CD4-positive, alpha-beta T cell treated with Interleukin-4 for 1 hour (primary cell): ENCODE data around the gene DNASE1L1.

Experiments used
- DNase-seq, 2 donors: peaks; one replicate each; pipeline ENCODE4 v3.0.0-alpha.2; 2020 to 2022

DNASE1L1 gene

DNA sequence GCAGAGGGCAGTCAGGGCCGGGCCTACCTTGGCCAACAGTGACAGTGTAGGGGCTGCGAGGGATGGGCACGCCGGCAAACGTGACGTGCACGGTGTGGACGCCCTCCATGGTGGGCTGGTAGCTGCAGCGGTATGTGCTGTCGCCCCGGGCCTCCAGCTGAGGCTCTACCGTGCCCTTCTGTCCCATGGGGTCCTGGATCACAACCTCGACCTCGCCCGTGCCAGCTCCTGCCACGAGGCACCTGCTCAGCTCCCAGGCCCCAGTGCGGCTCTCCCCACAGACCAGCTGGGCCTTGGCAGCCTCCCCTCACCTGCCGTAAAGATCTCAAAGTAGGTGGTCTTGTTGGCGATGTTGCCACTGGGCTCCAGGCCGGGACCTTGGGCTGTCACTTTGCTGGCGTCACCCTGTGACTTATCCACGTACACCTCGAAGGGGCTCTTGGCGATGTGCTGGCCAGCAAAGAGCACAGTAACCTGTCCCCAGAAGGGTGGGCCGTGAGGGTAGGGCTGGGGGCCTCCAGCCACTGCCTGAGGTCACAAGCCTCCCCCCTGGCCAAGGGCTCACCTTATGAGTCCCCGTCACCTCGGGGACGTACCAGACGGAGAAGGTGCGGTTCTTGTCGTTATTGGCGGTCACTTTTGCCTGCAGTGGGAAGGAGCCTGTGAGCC, 42.9 kb downstream of the DNASE1L1 start:
- DNase-seq: no peak

DNA sequence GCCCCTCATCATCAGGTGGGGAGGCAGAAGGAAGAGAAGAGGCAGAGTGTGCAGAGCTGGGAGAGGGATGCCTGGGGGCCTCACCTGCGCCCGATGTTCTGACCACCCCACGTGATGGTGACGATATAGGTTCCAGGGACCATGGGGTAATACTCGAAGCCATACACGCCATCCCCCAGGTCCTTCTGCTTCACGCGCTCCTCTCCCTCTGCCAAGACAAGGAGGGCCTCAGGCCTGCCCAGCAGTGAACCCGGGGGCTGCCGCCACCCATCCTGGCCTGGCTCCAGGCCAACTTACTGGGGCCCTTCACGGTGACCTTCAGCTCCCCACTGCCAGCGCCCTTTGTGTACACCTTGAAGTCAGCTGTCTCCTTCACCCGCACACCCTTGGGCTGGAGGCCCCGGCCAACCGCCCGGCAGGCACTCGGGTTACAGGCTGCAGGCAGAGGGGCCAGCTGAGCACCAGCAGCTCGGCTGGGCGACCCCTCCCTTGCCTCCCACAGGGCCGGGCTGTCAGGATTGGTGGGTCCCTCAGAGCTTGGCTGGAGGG, 43.9 kb downstream of the DNASE1L1 start:
- DNase-seq: no peak

DNA sequence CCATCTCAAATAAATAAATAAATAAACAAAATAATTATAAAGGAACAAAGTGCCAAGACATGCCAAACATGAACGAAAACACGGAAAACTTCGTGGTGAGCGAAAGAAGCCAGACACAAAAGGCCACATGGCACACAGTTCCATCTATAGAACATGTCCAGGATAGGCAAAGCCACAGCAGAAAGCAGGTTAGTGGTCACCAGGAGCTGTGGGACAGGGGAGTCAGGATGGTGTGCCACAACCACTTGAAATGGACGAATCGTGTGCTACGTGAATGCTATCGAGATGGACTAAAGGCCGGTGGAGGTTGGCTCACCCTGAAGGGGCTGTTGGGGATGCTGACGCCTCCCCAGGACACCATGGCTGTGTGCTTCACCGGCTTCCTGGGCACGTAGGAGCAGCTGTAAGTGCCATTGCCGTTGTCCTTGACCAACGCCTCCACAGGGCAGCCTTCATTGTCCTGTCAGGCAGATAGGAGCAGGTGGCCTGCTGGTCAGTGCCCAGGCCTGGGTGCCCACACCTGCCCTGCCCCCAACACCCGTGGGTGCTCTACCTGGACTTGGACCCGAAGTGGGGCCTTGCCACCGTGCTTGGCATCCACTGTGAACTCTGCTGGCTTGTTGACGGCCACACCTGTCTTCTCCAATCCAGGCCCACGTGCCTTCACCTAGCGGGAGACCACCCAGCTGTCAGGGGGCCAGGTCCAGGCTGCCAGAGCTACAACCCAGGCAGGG, 45.2 kb downstream of the DNASE1L1 start:
- no peak for DNase-seq

DNA sequence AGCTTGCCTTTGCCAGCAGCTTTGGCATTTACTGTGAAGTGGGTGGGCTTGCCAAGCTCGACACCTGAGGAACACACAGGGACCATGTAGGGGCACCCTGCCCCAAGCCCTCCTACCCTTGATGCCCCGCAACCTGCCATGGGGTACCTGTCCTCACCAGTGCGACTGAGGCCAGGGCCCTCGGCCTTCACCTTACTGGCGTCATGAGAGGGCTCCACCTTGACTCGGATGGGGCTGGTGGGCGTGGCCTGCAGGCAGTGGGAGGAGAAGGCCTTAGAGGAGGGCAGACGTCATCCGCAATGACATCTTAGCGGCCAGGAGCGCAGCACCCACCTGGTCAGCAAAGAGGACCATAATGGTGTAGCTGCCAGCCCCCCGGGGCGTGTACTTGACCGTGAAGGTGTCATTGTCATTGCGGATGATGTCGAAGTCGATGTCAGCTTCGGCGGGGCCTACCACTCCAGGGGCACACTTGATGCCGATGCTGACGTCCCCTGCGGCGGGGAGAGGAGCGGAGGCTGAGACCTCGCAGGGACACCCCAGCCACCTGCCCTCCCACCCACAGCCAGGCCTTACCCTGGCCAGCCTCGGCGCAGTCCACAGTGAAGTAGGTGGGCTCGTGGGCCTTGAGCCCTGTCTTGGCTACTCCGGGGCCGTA, 46.8 kb downstream of the DNASE1L1 start:
- DNase-seq: no peak

DNA sequence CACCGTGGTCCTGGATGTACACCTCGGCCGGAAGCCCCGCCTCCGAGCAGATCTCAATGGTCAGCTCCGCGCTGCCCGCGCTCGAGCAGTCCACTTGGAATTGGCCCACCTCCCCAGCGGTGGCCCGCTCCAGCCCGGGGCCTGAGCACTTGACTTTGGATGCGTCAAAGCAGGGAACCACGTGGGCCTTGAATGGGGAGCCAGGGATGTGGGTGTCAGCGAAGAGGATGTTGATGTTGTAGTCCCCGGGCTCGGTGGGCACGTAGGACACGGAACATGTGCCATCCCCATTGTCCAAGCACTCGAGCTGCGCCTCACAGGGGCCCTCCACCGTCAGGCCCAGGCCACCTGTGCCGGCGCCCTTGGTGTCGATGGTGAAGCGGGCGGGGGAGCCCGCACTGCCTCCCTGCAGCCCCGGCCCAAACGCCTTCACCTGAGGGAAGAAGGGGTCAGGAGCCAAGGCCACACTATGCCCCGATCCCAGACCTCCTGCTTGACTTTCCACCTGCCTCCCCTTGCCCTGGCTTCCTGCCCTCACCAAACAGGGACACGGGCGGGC, 48.8 kb downstream of the DNASE1L1 start:
- no peak for DNase-seq

DNA sequence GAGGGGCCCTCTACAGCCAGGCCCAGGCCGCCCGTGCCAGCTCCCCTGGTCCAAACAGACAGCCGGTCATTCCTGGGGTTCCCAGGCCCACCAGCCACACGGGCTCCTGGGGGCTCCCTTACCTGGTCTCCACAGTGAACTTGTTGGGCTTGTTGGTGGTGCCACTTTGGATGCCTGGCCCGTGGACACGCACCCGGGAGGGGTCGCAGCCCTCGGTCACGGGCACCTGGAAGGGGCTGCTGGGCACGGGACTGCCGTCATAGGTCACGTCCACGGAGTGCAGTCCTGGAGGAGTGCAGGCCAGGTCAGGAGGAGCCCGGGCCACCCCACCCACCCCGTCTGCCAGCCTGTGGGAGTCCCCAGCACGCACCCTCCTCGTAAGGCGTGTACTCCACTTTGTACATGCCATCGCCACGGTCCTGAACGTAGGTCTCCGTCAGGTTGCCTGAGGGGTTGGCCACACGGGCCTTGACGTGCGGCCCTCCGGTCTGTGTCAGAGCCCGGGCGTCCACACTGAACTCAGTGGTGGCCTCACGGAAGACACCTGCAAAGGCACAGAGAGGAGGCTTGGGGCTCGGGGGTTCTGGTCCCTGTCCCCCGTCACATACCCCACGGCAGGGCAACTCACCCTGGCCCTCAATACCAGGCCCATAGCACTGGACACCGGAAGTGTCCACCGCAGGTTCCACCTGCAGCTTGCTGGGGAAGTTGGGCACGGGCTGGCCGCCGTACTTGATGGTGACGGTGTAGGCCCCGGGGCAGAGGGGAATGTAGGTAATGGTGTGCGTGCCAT, 49.5 kb downstream of the DNASE1L1 start:
- no peak for DNase-seq

DNA sequence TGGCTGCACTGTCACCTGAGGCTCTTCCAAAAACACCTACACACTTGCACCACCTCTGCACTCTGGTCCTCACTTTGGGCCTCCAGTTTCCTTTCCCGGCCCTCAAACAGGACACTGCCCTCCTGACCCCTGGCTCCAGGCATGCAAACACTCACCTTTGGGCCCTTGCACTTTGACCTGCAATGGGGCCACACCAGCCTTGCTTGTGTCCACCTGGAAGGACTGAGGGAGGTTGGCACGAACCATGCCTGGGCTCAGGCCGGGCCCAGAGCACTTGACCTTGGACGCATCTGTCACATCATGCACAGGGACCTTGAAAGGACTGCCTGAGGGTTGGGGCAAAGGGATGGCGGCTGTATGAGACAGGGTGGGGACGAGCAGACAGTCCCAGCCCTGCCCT, 50.2 kb downstream of the DNASE1L1 start:
- DNase-seq: no peak

DNA sequence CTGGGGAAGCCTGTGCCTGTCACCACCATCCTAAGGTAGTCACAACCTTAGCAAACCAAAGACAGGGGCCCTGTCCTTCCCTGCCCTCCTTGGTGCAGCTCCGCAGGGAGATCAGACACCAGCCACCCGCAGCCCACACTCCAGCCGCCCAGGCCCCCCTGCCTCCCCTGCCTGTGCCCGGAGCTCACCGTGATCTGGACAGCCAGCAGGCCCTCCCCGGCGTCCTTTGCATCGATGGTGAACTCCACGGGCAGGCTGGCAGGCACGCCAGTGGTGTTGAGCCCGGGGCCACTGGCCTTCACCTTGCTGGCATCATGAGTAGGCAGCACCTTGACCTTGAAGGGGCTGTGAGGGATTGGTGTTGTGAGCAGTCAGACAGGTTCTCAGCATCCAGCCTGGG, 51.0 kb downstream of the DNASE1L1 start:
- DNase-seq: no peak

DNA sequence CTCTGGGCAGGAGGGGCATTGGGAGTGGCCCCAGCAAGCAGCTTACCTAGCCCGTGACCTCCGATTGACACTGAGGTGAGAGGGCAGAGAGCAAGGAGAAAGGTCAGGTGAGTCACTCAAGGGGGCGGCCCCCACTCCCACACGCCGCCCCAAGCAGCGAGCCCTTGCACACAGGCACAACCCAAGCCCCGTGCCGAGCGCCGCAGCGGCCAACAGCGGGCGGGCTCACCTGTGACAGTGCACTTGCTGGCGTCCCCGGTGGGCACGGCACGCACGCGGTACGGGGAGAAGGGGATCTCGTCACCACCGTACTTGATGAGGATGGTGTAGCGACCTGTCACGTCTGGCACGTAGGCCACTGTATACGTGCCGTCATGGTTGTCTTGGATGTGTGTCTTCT, 51.8 kb downstream of the DNASE1L1 start:
- peak in 1 of 2 donors; percentile 2 for DNase-seq

DNA sequence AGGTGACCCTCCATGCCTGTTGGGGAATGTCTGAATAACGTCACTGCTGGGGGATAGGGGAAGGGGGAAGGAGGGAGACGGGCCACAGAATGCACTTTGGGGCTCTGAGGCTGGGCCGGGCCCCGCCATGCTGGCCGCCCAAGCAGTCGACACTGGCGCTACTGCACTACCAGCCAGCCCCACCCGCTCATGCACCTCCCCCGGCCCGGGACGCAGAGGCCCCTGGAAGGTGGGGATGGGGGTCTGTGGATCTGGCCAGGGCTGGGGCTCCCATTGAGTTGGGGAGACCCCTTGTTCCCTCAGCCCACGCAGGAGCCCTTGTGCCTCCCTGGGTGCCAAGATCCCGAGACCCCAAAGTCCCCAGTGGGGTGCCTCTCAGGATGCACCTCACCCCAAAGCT, 52.5 kb downstream of the DNASE1L1 start:
- DNase-seq: peak in 1 of 2 donors; percentile 0

DNA sequence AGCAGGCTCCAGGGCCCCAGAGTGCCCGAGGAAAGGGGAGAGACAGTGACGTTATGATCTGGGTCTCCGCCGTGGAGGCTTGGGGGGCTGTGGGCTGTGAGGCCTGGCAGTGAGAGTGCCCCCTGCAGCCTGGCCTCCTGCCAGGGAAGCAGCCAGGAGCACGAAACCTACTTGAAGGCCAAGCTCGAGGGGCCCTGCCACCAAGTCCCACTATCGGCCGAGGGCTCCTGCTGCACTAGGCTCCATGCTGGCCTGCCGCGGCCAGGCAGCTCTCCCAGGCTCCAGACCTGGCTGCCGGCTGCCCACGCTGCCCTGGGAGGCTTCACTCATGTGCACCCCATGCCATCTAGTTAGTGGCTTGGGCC, 53.3 kb downstream of the DNASE1L1 start:
- no peak for DNase-seq

DNA sequence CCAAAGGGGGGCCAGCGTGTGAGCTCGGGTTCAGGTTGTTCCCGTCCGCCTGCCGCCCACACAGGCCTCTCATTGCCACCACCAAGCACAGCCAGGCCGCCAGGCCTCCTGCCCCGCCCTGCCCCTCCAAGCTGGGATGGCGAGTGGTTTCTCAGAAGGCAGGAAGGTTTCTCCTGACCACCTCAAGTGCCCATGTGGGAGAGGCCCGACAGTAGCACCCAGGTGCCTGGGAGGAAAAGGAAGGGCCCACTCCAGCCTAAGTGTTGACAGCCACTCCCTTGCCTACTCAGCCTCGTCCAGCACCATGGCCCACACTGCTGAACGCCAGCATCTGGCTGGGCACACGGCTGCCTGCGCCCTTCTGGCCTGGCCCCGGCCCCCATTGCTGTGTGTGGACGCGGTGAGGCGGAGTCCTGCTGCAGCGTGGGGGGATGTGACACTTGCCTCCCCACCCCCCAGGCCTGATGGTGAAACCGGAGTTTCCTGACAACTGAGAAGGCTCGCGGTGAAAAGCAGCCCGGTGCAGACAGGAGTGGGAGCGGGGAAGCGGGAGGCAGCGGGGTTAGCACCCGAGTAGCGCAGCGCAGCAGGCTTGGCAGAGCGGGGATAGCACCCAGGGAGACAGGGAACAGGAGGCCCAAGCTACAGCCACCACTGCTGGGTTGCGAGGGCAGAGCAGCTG, 53.8 kb downstream of the DNASE1L1 start:
- peak in 1 of 2 donors; percentile 8 for DNase-seq

DNA sequence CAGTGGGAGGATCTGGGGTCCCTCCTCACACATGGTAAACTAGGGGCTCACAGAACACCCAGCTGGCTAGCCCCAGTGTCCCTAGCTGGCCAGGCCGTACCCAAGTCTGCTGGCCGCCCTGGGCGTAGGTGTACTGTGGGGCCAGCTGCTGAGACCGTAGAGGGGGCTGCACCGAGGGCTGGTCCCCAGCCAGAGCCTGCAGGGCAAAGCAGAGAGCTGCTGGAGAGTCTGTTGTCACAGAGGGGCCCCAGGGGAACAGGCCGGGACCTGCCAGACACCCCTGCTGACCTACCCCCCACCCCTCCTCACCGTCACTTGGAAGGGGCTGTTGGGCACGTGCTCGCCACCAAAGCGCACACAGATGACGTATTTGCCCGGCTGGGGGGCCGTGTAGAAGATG, 54.5 kb downstream of the DNASE1L1 start:
- peak in 1 of 2 donors; percentile 4 for DNase-seq

DNA sequence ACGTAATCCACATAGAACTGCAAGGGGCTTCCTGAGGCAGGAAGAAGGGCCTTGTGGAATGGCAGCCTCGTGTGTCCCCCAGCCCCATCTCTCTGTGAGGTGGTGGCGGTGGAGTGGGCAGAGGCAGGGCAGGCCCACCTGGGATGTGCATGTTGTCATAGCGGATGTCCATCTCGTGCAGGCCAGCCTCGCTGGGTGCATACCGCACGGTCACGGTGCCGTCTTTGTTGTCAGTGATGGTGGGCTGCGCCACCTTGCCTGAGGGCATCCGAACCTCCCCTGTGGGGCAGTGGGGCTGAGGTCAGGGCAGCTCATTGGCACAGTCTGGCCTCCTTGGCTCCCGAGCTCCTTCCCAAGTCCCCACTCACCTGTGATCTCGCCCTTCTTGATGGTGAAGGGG, 55.0 kb downstream of the DNASE1L1 start:
- peak in 1 of 2 donors; percentile 0 for DNase-seq

DNA sequence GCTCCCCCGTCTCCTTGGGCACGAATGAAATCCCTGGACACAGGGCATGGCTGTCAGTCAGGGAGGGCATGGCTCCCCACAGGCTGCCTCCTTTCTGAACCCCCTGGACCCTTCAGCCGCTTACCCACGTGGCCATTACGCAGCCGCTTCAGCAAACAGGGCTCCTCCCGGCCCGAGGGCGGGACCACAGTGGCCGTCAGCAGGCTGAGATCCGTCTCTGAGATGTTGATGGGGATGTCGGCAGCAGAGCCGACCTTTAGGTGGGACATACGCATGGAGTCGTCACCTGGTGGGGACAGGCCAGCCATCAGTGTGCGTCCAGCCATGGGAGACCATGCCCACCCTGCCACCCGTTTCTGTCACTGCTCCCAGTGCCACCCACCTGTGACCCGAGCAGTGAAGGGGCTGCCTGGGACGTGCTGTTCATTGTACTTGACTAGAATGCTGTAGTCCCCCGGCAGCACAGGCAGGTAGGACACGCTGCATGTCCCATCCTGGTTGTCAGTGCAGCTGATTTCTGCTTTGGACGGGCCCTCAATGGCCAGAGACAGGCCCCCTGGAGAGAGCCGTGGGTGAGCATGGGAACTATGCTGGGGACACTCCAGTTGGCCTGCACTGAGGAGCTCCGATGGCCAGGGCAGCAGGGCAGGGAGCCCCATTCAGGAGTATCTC, 55.7 kb downstream of the DNASE1L1 start:
- DNase-seq: no peak

DNA sequence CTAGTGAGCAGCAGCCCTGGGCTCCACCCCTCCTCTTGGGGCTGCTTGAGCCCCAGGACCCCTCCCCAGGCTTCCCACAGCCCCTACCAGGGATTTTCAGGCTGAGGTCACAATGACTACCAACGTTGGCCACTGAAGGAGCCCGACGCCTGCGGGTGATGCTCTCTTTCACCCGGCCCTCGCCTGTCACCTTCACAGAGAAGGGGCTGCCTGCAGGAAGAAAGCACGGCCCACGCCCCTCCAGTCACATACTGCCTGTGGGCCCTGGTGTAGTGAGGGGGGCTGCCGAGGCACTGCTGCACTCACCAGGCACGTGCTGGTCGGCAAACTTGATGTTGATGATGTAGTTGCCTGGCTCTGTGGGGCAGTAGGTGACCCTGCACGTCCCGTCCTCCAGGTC, 56.6 kb downstream of the DNASE1L1 start:
- no peak for DNase-seq

DNA sequence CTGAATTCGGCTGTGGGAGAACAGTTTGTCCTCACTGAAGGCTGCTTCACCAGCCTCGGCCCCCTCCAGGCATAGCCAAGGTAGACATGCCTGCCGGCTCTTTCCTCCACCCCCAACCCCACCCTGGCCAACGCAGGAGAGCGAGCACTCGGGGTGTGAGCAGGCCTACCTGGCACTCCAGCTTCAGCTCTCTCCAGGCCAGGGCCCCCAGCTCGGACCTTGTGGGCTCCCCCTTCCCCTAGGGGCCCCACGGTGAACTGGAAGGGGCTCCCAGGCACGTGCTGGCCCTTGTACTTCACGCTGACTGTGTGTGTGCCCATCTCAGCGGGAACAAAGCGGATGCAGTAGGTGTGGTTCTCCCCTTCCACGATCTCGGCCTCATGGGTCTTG, 57.0 kb downstream of the DNASE1L1 start:
- peak in 1 of 2 donors; percentile 11 for DNase-seq
